Stimulated activated CD8-positive, alpha-beta memory T cell treated with anti-CD3 and anti-CD28 coated beads, Interleukin-12 subunit alpha, Interleukin-12 subunit beta, amount 100 ng/mL, for 24 hours (primary cell): ENCODE measurements around the gene FNDC1.

Experiments used
- DNase-seq: peaks from one replicate; pipeline ENCODE4 v3.0.0-alpha.2; 2020; ENCODE audit errors: extremely low read depth

Gene FNDC1

GRCh38 chr6:159204605-159205004, 35.4 kb downstream of the FNDC1 start:
- DNase-seq: no peak

- DNase-seq: no peak
Observed at GRCh38 chr6:159212028-159212427, 42.8 kb downstream of the FNDC1 start.

DNA sequence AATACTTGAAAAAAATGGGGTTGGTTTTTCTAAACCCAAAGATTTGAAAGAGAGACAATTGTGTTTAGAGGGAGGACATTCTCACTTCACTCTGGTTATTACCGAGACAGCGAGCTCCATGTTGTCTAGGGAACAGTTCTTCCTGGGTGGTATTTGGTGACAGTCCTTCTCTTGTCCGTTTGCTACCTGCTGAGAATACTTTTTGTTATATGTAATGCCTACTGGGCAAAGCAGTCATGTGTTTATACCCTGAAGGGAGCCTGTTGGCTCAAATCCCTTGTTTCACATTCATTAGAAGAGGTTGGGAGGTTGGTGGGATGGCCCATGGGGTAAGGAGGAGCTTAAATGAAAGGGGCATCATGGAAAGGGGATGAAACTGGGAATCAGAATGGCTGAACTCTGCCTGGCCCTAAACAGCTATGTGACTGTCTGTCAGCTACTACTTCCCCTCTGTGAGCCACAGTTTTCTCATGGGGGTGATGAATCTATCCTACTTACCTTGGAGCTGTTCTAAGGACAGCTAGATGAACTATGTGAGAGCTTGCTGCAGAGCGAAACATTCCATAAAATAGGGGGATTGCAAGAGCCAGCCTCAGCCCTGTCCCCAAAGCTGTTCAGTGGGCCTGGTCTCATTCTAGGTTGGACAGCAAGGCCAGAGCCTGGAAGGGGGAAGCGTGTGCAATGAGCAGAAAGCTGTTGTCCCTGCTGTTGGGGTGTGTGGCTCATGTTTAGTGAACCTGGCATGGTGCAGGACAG, 43.5 kb downstream of the FNDC1 start:
- DNase-seq: no peak

GRCh38 chr6:159213405-159213804, 44.2 kb downstream of the FNDC1 start:
- no peak for DNase-seq

- DNase-seq: no peak
Observed at GRCh38 chr6:159214281-159214680, 45.1 kb downstream of the FNDC1 start.

GRCh38 chr6:159217595-159218275, 48.5 kb downstream of the FNDC1 start:
- no peak for DNase-seq

DNA sequence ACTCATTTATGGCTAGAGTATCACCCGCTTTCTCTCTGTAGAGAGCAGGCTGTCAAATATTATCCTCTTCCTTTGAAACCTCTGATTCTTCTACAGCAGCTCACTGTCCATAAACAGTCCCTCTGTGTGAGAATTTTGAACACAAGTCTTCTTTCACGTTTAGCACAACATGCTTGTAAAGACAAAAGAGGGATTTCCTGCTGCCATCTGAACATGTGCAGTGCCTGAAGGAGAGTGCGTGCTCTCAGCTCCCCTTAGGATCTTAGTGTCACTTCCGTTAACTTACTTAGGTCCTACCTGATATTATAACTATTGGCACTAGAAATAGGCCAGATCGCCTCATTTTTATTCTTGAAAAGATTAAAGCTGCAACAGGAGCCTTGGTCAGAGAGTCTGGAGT, 50.9 kb downstream of the FNDC1 start:
- no peak for DNase-seq

DNA sequence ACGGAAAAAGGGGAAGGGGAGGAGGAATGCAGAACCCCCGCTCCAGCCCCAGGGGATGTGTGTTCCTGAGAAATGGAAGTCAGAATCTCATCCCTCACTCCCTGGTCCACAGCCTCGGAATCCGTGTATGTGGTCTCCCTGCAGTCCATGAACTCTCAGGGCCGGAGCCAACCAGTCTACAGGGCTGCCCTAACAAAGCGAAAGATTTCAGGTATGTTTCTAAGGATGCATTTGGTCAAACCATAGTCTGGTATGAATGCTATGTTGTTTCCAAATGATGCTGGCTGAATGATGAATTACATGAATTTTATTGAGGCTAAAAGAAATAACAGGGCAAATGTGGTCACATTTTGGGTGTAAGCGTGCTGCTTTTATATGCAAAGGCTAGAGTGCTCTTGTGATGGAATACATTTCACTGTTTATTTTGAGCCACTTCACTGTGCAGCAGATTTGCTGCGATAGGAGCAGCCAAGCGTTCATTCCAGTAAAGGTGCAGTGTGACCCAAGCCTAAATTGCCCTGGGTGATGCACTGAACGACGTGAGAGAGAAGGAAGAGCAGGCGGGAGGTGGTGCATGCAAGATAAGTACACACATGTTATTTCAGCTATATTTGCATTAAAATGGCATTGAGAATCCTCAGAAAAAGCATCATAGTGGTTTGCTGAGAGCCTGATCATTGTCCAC, 52.4 kb downstream of the FNDC1 start:
- no peak for DNase-seq

DNA sequence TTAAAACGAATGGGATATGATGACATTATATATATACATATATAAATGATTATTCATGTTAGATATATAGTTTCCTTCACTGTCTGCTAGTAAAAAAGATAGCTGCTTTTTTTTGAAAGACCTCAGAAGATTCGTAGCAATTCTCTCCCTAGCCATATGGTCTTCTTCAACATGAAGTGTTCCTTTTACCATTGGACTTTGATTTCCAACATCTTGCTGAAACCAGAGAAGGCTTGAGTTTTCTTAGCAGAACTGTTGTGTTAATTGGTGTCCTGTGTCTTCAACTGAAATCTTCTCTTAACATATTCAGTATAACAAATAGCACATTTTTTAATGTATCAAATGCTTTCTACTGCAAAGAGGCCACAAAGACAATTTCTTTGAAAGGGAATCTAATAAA, 55.3 kb downstream of the FNDC1 start:
- no peak for DNase-seq

GRCh38 chr6:159229651-159230051, 60.5 kb downstream of the FNDC1 start:
- no peak for DNase-seq

DNA sequence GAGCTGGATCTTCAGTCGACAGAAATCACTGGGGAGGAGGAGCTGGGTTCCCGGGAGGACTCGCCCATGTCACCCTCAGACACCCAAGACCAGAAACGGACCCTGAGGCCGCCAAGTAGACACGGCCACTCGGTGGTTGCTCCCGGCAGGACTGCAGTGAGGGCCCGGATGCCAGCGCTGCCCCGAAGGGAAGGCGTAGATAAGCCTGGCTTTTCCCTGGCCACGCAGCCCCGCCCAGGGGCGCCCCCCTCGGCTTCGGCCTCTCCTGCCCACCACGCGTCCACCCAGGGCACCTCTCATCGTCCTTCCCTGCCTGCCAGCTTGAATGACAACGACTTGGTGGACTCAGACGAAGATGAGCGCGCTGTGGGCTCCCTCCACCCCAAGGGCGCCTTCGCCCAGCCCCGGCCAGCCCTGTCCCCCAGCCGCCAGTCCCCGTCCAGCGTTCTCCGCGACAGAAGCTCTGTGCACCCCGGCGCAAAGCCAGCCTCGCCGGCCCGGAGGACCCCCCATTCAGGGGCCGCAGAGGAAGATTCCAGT, 63.0 kb downstream of the FNDC1 start:
- DNase-seq: no peak

GRCh38 chr6:159232751-159233150, 63.6 kb downstream of the FNDC1 start:
- no peak for DNase-seq

DNA sequence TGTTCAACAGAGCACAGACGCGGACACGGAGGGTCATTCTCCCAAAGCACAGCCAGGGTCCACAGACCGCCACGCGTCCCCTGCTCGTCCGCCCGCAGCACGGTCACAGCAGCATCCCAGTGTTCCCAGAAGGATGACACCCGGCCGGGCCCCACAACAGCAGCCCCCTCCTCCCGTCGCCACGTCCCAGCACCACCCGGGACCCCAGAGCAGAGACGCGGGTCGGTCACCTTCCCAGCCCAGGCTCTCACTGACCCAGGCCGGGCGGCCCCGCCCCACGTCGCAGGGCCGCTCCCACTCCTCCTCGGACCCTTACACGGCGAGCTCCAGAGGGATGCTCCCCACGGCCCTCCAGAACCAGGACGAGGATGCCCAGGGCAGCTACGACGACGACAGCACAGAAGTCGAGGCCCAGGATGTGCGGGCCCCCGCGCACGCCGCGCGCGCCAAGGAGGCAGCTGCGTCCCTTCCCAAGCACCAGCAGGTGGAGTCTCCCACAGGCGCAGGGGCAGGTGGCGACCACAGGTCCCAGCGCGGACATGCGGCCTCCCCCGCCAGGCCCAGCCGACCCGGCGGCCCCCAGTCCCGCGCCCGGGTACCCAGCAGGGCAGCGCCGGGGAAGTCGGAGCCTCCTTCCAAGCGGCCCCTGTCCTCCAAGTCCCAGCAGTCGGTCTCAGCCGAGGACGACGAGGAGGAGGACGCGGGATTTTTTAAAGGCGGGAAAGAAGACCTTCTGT, 64.3 kb downstream of the FNDC1 start:
- DNase-seq: no peak

DNA sequence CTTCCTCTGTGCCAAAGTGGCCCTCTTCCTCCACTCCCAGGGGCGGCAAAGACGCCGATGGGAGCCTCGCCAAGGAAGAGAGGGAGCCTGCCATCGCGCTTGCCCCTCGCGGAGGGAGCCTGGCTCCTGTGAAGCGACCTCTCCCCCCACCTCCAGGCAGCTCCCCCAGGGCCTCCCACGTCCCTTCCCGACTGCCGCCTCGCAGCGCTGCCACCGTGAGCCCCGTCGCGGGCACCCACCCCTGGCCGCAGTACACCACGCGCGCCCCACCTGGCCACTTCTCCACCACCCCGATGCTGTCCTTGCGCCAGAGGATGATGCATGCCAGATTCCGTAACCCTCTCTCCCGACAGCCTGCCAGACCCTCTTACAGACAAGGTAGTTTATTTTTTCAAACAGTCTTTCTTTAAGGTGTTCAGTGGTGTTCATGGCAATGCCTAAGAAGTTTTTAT, 64.9 kb downstream of the FNDC1 start:
- no peak for DNase-seq

- no peak for DNase-seq
Observed at GRCh38 chr6:159238920-159239558, 69.8 kb downstream of the FNDC1 start.

GRCh38 chr6:159249128-159249527, 79.9 kb downstream of the FNDC1 start:
- no peak for DNase-seq

DNA sequence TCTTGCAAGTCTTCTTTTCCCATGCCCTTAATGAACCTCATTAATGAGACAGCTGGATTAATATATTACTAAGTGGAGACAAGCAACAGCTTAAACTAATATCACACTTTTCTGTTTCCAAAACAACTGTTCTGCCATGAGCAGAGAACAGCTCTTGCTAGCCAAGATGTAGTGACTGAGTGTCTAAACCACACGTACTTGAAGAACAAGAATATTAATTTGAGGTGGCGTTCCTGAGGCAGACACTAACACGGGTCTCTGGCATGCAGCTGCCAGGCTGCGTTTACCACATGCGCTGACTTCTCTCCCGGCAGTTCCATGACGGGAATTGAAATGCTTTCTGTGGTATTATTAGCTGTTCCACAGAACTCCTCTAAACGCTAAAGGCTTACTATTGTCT, 80.6 kb downstream of the FNDC1 start:
- no peak for DNase-seq

GRCh38 chr6:159250633-159251032, 81.4 kb downstream of the FNDC1 start:
- DNase-seq: no peak

- DNase-seq: no peak
Observed at GRCh38 chr6:159252955-159253508, 83.8 kb downstream of the FNDC1 start.

- DNase-seq: no peak
Observed at GRCh38 chr6:159254186-159254585, 85.0 kb downstream of the FNDC1 start.

- no peak for DNase-seq
Observed at GRCh38 chr6:159255434-159255951, 86.3 kb downstream of the FNDC1 start.
